HG03139 (cell line): Measurements from ENCODE around the gene DEFB124.
A peak's percentile ranks its signal among the peaks of the same experiment; 100 is the strongest.
"Not testable (repeated sequence)": the region's sequence is repeated elsewhere in the genome, so short reads cannot be mapped to it uniquely, and the experiment has no call there.

ENCODE experiments used
- ATAC-seq: cut with Tn5 transposase; IDR thresholded peaks from one replicate; pipeline ENCODE4 v1.9.1; 2021; ENCODE audit not compliant: unreplicated experiment

The DEFB124 gene

GRCh38 chr20:31474758-31475427 lies at the start of gene DEFB124, which contains the start of gene REM1:
DEFB124 (minus strand) TSS chr20:31475127; CDS start chr20:31473013, 2,114 bp downstream.
REM1 (plus strand) TSS chr20:31475288; CDS start chr20:31476446, 1,158 bp downstream.
- no peak for ATAC-seq

GRCh38 chr20:31523361-31524283 lies 48.7 kb upstream of the DEFB124 start:
- ATAC-seq: no peak

GRCh38 chr20:31522731-31523130 lies 47.8 kb upstream of the DEFB124 start:
- ATAC-seq: no peak

- ATAC-seq: not testable (repeated sequence)
These were observed 46.3 kb upstream of the DEFB124 start for GRCh38 chr20:31521267-31521666.

GRCh38 chr20:31517373-31517772 lies 42.4 kb upstream of the DEFB124 start:
- ATAC-seq: no peak

- no peak for ATAC-seq
These were observed 41.7 kb upstream of the DEFB124 start for GRCh38 chr20:31516651-31517050.

GRCh38 chr20:31516166-31516565 lies 41.2 kb upstream of the DEFB124 start:
- ATAC-seq: no peak

GRCh38 chr20:31515775-31516107 lies 40.8 kb upstream of the DEFB124 start:
- ATAC-seq: no peak

GRCh38 chr20:31515072-31515774 lies 40.3 kb upstream of the DEFB124 start:
- no peak for ATAC-seq

- ATAC-seq: peak; percentile 83
These were observed 39.5 kb upstream of the DEFB124 start, which contains the start of gene HM13 for GRCh38 chr20:31514154-31515071. HM13 (plus strand) TSS chr20:31514442; CDS start chr20:31514552, 110 bp downstream.

- no peak for ATAC-seq
These were observed 33.8 kb upstream of the DEFB124 start for GRCh38 chr20:31508517-31509244.

- no peak for ATAC-seq
These were observed 31.0 kb upstream of the DEFB124 start for GRCh38 chr20:31505903-31506302.

- peak; percentile 93 for ATAC-seq
These were observed 28.2 kb upstream of the DEFB124 start for GRCh38 chr20:31502884-31503673.

GRCh38 chr20:31500527-31500926 lies 25.6 kb upstream of the DEFB124 start:
- ATAC-seq: no peak

GRCh38 chr20:31497838-31498540 lies 23.1 kb upstream of the DEFB124 start:
- no peak for ATAC-seq

GRCh38 chr20:31496761-31497295 lies 21.9 kb upstream of the DEFB124 start:
- ATAC-seq: no peak

- ATAC-seq: no peak
These were observed 19.2 kb upstream of the DEFB124 start for GRCh38 chr20:31494131-31494530.

- ATAC-seq: no peak
These were observed 15.8 kb upstream of the DEFB124 start for GRCh38 chr20:31490752-31491151.
